Peyer's patch (tissue), 4 donors: ENCODE data around the gene ALDH1A2.

Experiments used
- POLR2A ChIP-seq, 2 donors: fragments of 450-650 bp; IDR thresholded peaks; one replicate each; pipeline ENCODE4 v1.5.1; 2017; ENCODE audit warnings: antibody characterized with exemption in 2 of 2, mild to moderate bottlenecking in 2 of 2, moderate library complexity in 2 of 2
- TF ChIP-seq, protein P1 (sequence below), 6 experiments: fragments of 450-650 bp in 4 of 6; fragments of 200-600 bp in 2 of 6; sonication (generic) in 1 of 6; IDR thresholded peaks; one replicate each; pipeline ENCODE4 v1.5.1; 2017 to 2019; ENCODE audit warnings: antibody characterized with exemption in 6 of 6, mild to moderate bottlenecking in 3 of 6, moderate library complexity in 1 of 6

GRCh38 chr15:58046467-58046866, 19.0 kb downstream of the ALDH1A2 start:
- TF ChIP-seq, protein P1, sequence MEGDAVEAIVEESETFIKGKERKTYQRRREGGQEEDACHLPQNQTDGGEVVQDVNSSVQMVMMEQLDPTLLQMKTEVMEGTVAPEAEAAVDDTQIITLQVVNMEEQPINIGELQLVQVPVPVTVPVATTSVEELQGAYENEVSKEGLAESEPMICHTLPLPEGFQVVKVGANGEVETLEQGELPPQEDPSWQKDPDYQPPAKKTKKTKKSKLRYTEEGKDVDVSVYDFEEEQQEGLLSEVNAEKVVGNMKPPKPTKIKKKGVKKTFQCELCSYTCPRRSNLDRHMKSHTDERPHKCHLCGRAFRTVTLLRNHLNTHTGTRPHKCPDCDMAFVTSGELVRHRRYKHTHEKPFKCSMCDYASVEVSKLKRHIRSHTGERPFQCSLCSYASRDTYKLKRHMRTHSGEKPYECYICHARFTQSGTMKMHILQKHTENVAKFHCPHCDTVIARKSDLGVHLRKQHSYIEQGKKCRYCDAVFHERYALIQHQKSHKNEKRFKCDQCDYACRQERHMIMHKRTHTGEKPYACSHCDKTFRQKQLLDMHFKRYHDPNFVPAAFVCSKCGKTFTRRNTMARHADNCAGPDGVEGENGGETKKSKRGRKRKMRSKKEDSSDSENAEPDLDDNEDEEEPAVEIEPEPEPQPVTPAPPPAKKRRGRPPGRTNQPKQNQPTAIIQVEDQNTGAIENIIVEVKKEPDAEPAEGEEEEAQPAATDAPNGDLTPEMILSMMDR (IDR thresholded peaks at IDR 0.05): no peak
- TF ChIP-seq POLR2A (IDR thresholded peaks at IDR 0.05): no peak
